GM10248 (cell line): ENCODE measurements around the gene BTNL8.

Experiments used
- CTCF ChIA-PET: fragments of 300-600 bp; sonication (Branson Sonifier 250); formaldehyde crosslinking; extraction: SDS; loops from one replicate; lab custom pipeline; 2021; ENCODE audit warnings: antibody characterized with exemption; lab: Yijun Ruan, JAX
- POLR2A ChIA-PET: fragments of 350-650 bp; sonication (Branson Sonifier 250); formaldehyde crosslinking; extraction: SDS; loops from one replicate; lab custom pipeline; 2020; ENCODE audit warnings: antibody characterized with exemption; lab: Yijun Ruan, JAX
- DNase-seq: peaks from one replicate; pipeline ENCODE4 v3.0.0; 2012; ENCODE audit errors: extremely low spot score
- CTCF ChIP-seq: IDR thresholded peaks from 2 replicates; pipeline ENCODE4 v1.5.1; 2012; ENCODE audit warnings: mild to moderate bottlenecking, low read depth; ENCODE audit errors: extremely low read depth, missing control alignments, control extremely low read depth

The BTNL8 gene

GRCh38 chr5:180950291-180950949, 51.5 kb downstream of the BTNL8 start:
- no peak for TF ChIP-seq CTCF
- CTCF ChIA-PET = no interaction called here

GRCh38 chr5:180959661-180960060, 60.7 kb downstream of the BTNL8 start:
- DNase-seq = no peak
- CTCF ChIA-PET = no interaction called here
- no peak for TF ChIP-seq CTCF
- POLR2A ChIA-PET = no interaction called here

More at GRCh38 chr5:180950291-180950949, 51.5 kb downstream of the BTNL8 start:
- POLR2A ChIA-PET = no interaction called here
- DNase-seq = no peak

GRCh38 chr5:180960209-180960608, 61.2 kb downstream of the BTNL8 start:
- ChIA-PET POLR2A (no interaction called here), CTCF (no interaction called here)
- no peak for DNase-seq
- no peak for TF ChIP-seq CTCF

GRCh38 chr5:180969406-180969805, 70.4 kb downstream of the BTNL8 start:
- no peak for DNase-seq
- ChIA-PET POLR2A (no interaction called here), CTCF (no interaction called here)
- TF ChIP-seq CTCF = no peak

- TF ChIP-seq CTCF = no peak
- POLR2A ChIA-PET = no interaction called here
- DNase-seq = no peak
- CTCF ChIA-PET = no interaction called here
These were observed 71.4 kb downstream of the BTNL8 start for GRCh38 chr5:180970336-180970735.

- CTCF ChIA-PET = no interaction called here
- no peak for DNase-seq
- TF ChIP-seq CTCF = no peak
- POLR2A ChIA-PET = no interaction called here
These were observed 71.9 kb downstream of the BTNL8 start for GRCh38 chr5:180970875-180971274.
